SJCRH30 (cell line): Measurements from ENCODE around the gene OR4N5. TPM values are rescaled to one million over a fixed set of nuclear protein-coding genes. Genes with fewer than 3 reads are reported as not detected.

ENCODE experiments used
- DNase-seq, 2 experiments: peaks; one replicate each; pipeline ENCODE4 v3.0.0-alpha.2; 2015 to 2020
- H3K27ac ChIP-seq: fragments of 250-450 bp; sonication (Bioruptor Pico); 2 replicates; pipeline ENCODE4 v1.5.1; 2020; ENCODE audit warnings: mild to moderate bottlenecking, moderate library complexity
- H3K27me3 ChIP-seq: fragments of 250-450 bp; sonication (Bioruptor Pico); 2 replicates; pipeline ENCODE4 v1.5.1; 2020; ENCODE audit warnings: mild to moderate bottlenecking, moderate library complexity
- H3K36me3 ChIP-seq: fragments of 250-450 bp; sonication (Bioruptor Pico); 2 replicates; pipeline ENCODE4 v1.5.1; 2020; ENCODE audit warnings: mild to moderate bottlenecking, moderate library complexity
- H3K4me1 ChIP-seq: fragments of 250-450 bp; sonication (Bioruptor Pico); 2 replicates; pipeline ENCODE4 v1.5.1; 2020; ENCODE audit warnings: mild to moderate bottlenecking, moderate library complexity
- H3K4me3 ChIP-seq: fragments of 250-450 bp; sonication (Bioruptor Pico); 2 replicates; pipeline ENCODE4 v1.5.1; 2020; ENCODE audit warnings: mild to moderate bottlenecking, moderate library complexity
- H3K9me3 ChIP-seq: fragments of 250-450 bp; sonication (Bioruptor Pico); replicated peaks from 2 replicates; pipeline ENCODE4 v1.5.1; 2020; ENCODE audit warnings: mild to moderate bottlenecking, moderate library complexity
- total RNA-seq: library from RNA; depleted of rRNA; stranded (reverse); fragments of >200 nt; shearing (Covaris generic); gene quantifications from 2 replicates; pipeline ENCODE4 v1.2.3, GENCODE V29; 2014; rRNA removed

The OR4N5 gene
- total RNA-seq, 1 experiment from 2014 or later = not detected

DNA sequence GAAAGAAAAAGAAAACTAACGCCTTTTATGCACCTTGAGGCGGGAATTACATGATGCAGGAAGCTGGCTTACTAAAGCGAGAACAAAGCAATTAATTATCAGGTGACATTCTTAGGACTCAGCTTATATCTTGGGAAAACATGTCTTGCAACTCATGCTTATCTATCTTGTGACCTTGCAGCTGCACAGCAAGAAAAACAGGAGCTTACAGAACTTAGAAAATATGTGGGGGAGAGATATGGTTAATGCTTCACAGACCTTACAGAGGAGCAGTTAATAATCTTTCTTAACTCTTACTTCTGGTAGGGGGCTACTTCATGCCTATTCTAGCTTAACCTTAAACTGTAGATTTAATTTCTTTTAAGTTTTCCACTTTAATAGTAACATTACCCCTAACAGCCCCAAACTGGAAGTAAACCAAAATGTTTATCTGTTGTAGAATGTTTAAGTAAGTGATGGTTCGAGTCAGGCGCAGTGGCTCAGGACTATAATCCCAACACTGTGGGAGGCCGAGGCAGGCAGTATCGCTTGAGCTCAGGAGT, 38.9 kb downstream of the OR4N5 start:
- H3K36me3 ChIP-seq = no peaks in the 10 kb centered on the region
- no peaks in the 10 kb centered on the region for H3K9me3 ChIP-seq
- H3K4me1 ChIP-seq = no peaks in the 10 kb centered on the region
- H3K27me3 ChIP-seq = no peaks in the 10 kb centered on the region; the same call in 1 of the 2 replicates
- no peak for DNase-seq
- H3K27ac ChIP-seq = no peak overlapping the region
- no peak overlapping the region for H3K4me3 ChIP-seq

DNA sequence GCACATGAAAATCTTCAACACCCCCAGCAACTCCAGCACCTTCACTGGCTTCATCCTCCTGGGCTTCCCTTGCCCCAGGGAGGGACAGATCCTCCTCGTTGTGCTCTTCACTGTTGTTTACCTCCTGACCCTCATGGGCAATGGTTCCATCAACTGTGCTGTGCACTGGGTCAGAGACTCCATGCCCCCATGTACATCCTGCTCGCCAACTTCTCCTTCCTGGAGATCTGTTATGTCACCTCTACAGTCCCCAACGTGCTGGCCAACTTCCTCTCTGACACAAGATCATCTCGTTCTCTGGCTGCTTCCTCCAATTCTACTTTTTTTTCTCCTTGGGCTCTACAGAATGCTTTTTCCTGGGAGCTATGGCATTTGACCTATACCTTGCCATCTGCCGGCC, 40.6 kb downstream of the OR4N5 start:
- Histone ChIP-seq H3K27me3 (no peaks in the 10 kb centered on the region; the same call in 1 of the 2 replicates), H3K9me3 (no peaks in the 10 kb centered on the region), H3K4me1 (no peaks in the 10 kb centered on the region), H3K4me3 (no peak overlapping the region), H3K36me3 (no peaks in the 10 kb centered on the region), H3K27ac (no peak overlapping the region)
- no peak for DNase-seq

DNA sequence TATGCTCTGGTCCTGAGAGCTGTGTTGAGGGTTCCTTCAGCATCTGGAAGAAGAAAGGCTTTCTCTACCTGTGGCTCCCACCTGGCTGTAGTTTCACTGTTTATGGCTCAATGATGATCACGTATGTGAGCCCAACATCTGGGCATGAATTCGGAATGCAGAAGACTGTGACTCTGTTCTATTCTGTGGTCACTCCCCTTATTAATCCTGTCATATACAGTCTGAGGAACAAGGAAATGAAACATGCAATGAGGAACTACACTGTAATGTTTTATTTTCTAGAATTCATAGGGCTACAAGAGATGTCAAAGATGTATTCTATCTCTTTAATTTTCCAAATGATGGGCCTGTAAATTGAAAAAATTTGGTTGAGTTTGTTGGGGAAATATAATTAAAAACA, 41.3 kb downstream of the OR4N5 start:
- Histone ChIP-seq H3K9me3 (no peaks in the 10 kb centered on the region), H3K4me3 (no peak overlapping the region), H3K4me1 (no peaks in the 10 kb centered on the region), H3K27me3 (no peaks in the 10 kb centered on the region; the same call in 1 of the 2 replicates), H3K36me3 (no peaks in the 10 kb centered on the region), H3K27ac (no peak overlapping the region)
- DNase-seq = no peak

DNA sequence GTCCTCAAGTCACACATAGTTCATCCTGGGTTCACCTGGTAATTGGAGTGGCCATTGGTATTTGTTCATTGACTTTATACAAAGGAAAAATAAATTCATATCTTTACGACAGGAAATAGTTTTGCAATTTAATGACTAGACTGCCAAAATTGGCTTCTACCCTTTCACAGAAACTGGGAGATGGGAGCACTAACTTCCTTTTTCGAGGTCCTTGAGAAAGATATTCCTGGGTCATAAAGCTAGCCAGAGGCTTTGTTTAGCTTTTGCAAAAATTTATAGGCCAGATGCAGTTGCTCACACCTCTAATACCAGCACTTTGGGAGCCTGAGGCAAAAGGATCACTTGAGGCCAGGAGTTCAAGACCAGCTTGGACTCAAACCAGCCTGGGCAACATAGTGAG, 41.9 kb downstream of the OR4N5 start:
- H3K27ac ChIP-seq = no peak overlapping the region
- no peaks in the 10 kb centered on the region for H3K9me3 ChIP-seq
- no peaks in the 10 kb centered on the region for H3K36me3 ChIP-seq
- DNase-seq = no peak
- H3K4me1 ChIP-seq = no peaks in the 10 kb centered on the region
- H3K27me3 ChIP-seq = no peaks in the 10 kb centered on the region; the same call in 1 of the 2 replicates
- no peak overlapping the region for H3K4me3 ChIP-seq

DNA sequence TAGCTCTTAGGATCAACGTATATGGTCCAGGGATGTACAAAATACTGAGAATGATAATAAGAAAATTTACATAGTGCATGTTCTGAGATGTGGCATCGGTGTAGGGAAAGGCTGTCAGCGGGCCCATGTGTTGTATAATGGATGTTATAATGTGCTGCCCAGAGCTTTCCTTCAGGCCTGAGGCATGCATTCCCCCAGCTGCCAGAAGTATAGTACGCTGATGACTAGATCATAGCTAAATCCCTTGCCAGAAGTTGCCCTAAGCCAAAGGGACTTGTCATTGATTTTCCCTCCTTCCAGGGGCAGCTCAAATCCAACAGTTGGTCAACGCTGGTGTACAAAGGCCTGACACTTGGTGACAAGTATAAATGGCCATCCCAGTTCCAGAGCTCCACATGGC, 45.6 kb downstream of the OR4N5 start:
- H3K4me3 ChIP-seq = no peak overlapping the region
- H3K4me1 ChIP-seq = no peaks in the 10 kb centered on the region
- no peaks in the 10 kb centered on the region for H3K9me3 ChIP-seq
- no peak overlapping the region for H3K27ac ChIP-seq
- DNase-seq = no peak
- no peaks in the 10 kb centered on the region; the same call in 1 of the 2 replicates for H3K27me3 ChIP-seq
- H3K36me3 ChIP-seq = no peaks in the 10 kb centered on the region

DNA sequence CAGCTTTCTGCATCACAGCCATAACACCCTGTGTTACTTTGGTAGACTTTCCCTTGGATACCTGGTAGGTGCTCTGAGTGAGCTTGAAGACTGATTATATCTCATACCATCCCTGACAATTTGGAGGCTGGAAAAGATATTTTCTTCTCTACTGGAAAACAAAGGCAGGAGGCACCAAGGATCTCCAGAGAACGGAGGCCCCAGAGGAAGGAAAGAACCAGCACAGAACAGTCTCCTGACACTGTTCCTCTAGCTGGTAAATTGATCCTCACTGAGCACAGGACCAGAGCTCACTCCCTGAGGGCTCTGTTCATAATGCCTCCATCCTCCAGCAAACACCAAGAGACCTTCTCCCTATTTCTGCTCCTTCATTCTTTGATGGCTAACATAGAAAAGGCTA, 52.0 kb downstream of the OR4N5 start, which contains the start of gene OR11G2:
OR11G2 (plus strand) TSS at position 301 of the 400 bp plus-strand sequence. CDS start 6,542 bp downstream, outside the sequence.
- Histone ChIP-seq H3K27me3 (no peaks in the 10 kb centered on the region), H3K4me3 (no peak within 1 kb of the TSS), H3K36me3 (no peaks in the 10 kb centered on the region), H3K9me3 (no peaks in the 10 kb centered on the region), H3K4me1 (no peaks in the 10 kb centered on the region), H3K27ac (no peak within 1 kb of the TSS)
- no peak for DNase-seq

DNA sequence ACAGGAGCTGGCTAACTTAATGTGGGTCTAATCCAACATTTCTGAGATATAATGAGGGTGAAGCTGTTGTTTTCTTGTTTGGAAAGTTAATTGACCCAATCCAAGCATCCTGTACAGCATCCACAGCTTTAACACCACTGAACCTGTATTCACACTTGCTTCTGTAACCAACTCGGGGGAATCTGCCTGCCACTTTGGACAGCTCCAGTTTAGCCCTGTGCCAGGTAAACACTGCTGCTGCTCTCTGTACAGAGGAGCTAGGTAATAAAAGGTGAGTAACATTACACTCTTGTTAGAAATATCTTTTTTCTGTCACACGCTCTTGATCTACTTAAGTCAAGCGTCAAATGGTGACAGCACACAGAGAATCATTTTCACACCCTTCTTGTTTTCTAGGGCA, 52.8 kb downstream of the OR4N5 start:
- Histone ChIP-seq H3K27ac (no peak overlapping the region), H3K4me3 (no peak overlapping the region), H3K27me3 (no peaks in the 10 kb centered on the region), H3K9me3 (no peaks in the 10 kb centered on the region), H3K4me1 (no peaks in the 10 kb centered on the region), H3K36me3 (no peaks in the 10 kb centered on the region)
- no peak for DNase-seq

DNA sequence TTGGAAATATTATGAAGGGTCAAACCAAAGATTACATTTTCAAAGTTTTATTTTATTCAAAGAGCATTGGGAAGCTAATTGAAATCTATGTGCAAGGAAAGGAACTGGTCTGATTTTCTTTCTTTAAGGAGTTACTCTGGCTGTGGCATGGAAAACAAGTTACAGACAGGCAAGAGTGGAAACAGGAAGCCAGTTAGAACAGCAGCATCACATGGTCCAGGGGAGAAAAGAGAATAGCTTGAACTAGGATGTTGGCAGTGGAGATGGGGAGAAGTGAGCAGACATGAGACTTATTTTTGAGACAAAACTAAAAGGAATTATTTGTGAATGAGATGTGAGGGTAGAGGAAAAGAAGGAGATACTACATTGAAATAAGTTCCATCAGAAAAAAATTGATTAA, 55.5 kb downstream of the OR4N5 start:
- H3K4me1 ChIP-seq = no peaks in the 10 kb centered on the region
- H3K27ac ChIP-seq = no peak overlapping the region
- H3K27me3 ChIP-seq = no peaks in the 10 kb centered on the region
- DNase-seq = no peak
- no peaks in the 10 kb centered on the region for H3K36me3 ChIP-seq
- no peak overlapping the region for H3K4me3 ChIP-seq
- no peaks in the 10 kb centered on the region for H3K9me3 ChIP-seq

Other genes with a start within 250 kb of the OR4N5 start
- gene OR4K5, start 218.2 kb upstream of the OR4N5 start, total RNA-seq = not detected in 2 replicates
- not detected in 2 replicates for gene OR4K1, start 207.9 kb upstream of the OR4N5 start, total RNA-seq
- gene OR4K15, start 163.2 kb upstream of the OR4N5 start, total RNA-seq = not detected in 2 replicates
- not detected in 2 replicates for gene OR4Q2, start 136.7 kb upstream of the OR4N5 start, total RNA-seq
- not detected in 2 replicates for gene OR4K14, start 119.5 kb upstream of the OR4N5 start, total RNA-seq
- gene OR4K13, start 102.8 kb upstream of the OR4N5 start, total RNA-seq = not detected in 2 replicates
- gene OR4L1, start 78.8 kb upstream of the OR4N5 start, total RNA-seq = not detected in 2 replicates
- gene OR4K17, start 28.1 kb upstream of the OR4N5 start, total RNA-seq = 0.14 TPM in 1 of 2 replicates, not detected in the other
- not detected in 2 replicates for gene OR11G2, start 52.1 kb downstream of the OR4N5 start, total RNA-seq
- not detected in 2 replicates for gene OR11H6, start 84.9 kb downstream of the OR4N5 start, total RNA-seq
- gene OR11H7, start 90.2 kb downstream of the OR4N5 start, total RNA-seq = not detected in 2 replicates
- not detected in 2 replicates for gene OR11H4, start 100.5 kb downstream of the OR4N5 start, total RNA-seq
- 11.3 and 12.6 TPM in 2 replicates for gene TTC5, start 167.1 kb downstream of the OR4N5 start, total RNA-seq
- 98.4 and 109 TPM in 2 replicates for gene CCNB1IP1, start 194.5 kb downstream of the OR4N5 start, total RNA-seq
- 41.2 and 44.4 TPM in 2 replicates for gene PARP2, start 204.8 kb downstream of the OR4N5 start, total RNA-seq